Right atrium auricular region (tissue), 2 donors: ENCODE data around the gene PRADC1. TPM values are rescaled to one million over a fixed set of nuclear protein-coding genes. Genes with fewer than 3 reads are reported as not detected.

Experiments
- DNase-seq: peaks from one replicate; pipeline ENCODE4 v3.0.0-alpha.2; 2019; ENCODE audit warnings: low spot score
- H3K27ac ChIP-seq, 2 donors: fragments of 200-600 bp; sonication (generic); 1 replicate in 1 of 2; 2 replicates in 1 of 2; pipeline ENCODE4 v1.5.1; 2016 to 2019
- H3K27me3 ChIP-seq, 2 donors: fragments of 200-600 bp; sonication (generic); one replicate each; pipeline versions ENCODE4 v1.5.1 to v1.6.0; 2017 to 2019
- H3K36me3 ChIP-seq: fragments of 200-600 bp; sonication (generic); one replicate; pipeline ENCODE4 v1.5.1; 2016
- H3K4me1 ChIP-seq, 2 donors: fragments of 200-600 bp; sonication (generic); one replicate each; pipeline versions ENCODE4 v1.5.1 to v1.6.0; 2017 to 2019
- H3K4me3 ChIP-seq, 2 donors: fragments of 200-600 bp; sonication (generic); 1 replicate in 1 of 2; 2 replicates in 1 of 2; pipeline ENCODE4 v1.5.1; 2017 to 2019; ENCODE audit warnings: mild to moderate bottlenecking in 1 of 2, moderate library complexity in 1 of 2
- H3K9me3 ChIP-seq, 2 donors: fragments of 200-600 bp; sonication (generic); one replicate each; pipeline ENCODE4 v1.5.1; 2019
- CTCF ChIP-seq, 2 donors: fragments of 200-600 bp; sonication (generic); IDR thresholded peaks; one replicate each; pipeline ENCODE4 v1.5.1; 2019; ENCODE audit warnings: antibody characterized with exemption in 2 of 2
- total RNA-seq, 2 donors: library from RNA; depleted of rRNA; stranded (reverse); fragments of >200 nt; gene quantifications; one replicate each; pipeline ENCODE4 v1.1.0, GENCODE V29; 2016

Gene PRADC1
- total RNA-seq, 2 donors from 2014 or later: 49.5 to 124 TPM

GRCh38 chr2:73253901-73254300, 20.9 kb upstream of the PRADC1 start:
- Histone ChIP-seq H3K4me1 (no peaks in the 10 kb centered on the region), H3K27ac (no peak overlapping the region), H3K9me3 (no peaks in the 10 kb centered on the region), H3K36me3 (peaks cover 60% of the 10 kb centered on the region), H3K27me3 (no peaks in the 10 kb centered on the region), H3K4me3 (no peak overlapping the region)
- no peak for DNase-seq
- no peak for TF ChIP-seq CTCF (IDR thresholded peaks at IDR 0.05)

GRCh38 chr2:73253400-73253799, 20.4 kb upstream of the PRADC1 start:
- no peak for TF ChIP-seq CTCF (IDR thresholded peaks at IDR 0.05)
- H3K36me3 ChIP-seq: peaks cover 65% of the 10 kb centered on the region
- no peaks in the 10 kb centered on the region for H3K27me3 ChIP-seq
- no peaks in the 10 kb centered on the region for H3K9me3 ChIP-seq
- H3K27ac ChIP-seq: no peak overlapping the region
- H3K4me3 ChIP-seq: no peak overlapping the region
- H3K4me1 ChIP-seq: no peaks in the 10 kb centered on the region
- DNase-seq: no peak

GRCh38 chr2:73252238-73253027, 19.4 kb upstream of the PRADC1 start:
- TF ChIP-seq CTCF (IDR thresholded peaks at IDR 0.05): no peak
- DNase-seq: no peak
- Histone ChIP-seq H3K9me3 (no peaks in the 10 kb centered on the region), H3K4me1 (no peaks in the 10 kb centered on the region), H3K4me3 (no peak overlapping the region), H3K36me3 (peaks cover 74% of the 10 kb centered on the region), H3K27me3 (no peaks in the 10 kb centered on the region), H3K27ac (no peak overlapping the region)

- H3K4me3 ChIP-seq: no peak overlapping the region
- no peak for TF ChIP-seq CTCF (IDR thresholded peaks at IDR 0.05)
- H3K36me3 ChIP-seq: peaks cover 87% of the 10 kb centered on the region
- H3K27ac ChIP-seq: no peak overlapping the region
- no peaks in the 10 kb centered on the region for H3K9me3 ChIP-seq
- no peaks in the 10 kb centered on the region for H3K4me1 ChIP-seq
- DNase-seq: no peak
- no peaks in the 10 kb centered on the region for H3K27me3 ChIP-seq
These were observed 18.1 kb upstream of the PRADC1 start for GRCh38 chr2:73250872-73251846.

GRCh38 chr2:73249636-73250035, 16.6 kb upstream of the PRADC1 start:
- H3K27ac ChIP-seq: no peak overlapping the region

More at GRCh38 chr2:73249636-73250035, 16.6 kb upstream of the PRADC1 start:
- H3K27me3 ChIP-seq: no peaks in the 10 kb centered on the region
- DNase-seq: no peak
- H3K36me3 ChIP-seq: peaks cover 98% of the 10 kb centered on the region
- no peaks in the 10 kb centered on the region for H3K4me1 ChIP-seq
- no peak for TF ChIP-seq CTCF (IDR thresholded peaks at IDR 0.05)
- H3K9me3 ChIP-seq: no peaks in the 10 kb centered on the region
- no peak overlapping the region for H3K4me3 ChIP-seq
